Right lobe of liver (tissue), 4 donors: ENCODE measurements around the gene CSNK1A1.

Experiments
- CTCF ChIP-seq, 4 donors: fragments of 200-600 bp in 3 of 4; fragments of 450-650 bp in 1 of 4; IDR thresholded peaks; one replicate each; pipeline versions ENCODE4 v1.5.1 to v1.8.0; 2016 to 2022; ENCODE audit warnings: antibody characterized with exemption in 4 of 4, mild to moderate bottlenecking in 2 of 4
- POLR2A ChIP-seq: fragments of 450-650 bp; IDR thresholded peaks from one replicate; pipeline ENCODE4 v1.6.1; 2017; ENCODE audit warnings: antibody characterized with exemption, mild to moderate bottlenecking
- donor health status: DM: no; HTN: no; CAD: no.
- donor health status: DM: no; HTN: no; CAD: no.
- donor health status: DM: no; HTN: yes; CAD: no.

- TF ChIP-seq CTCF (IDR thresholded peaks at IDR 0.05): no peak
- TF ChIP-seq POLR2A: no peak
Measured at GRCh38 chr5:149572576-149573231, 21.5 kb upstream of the CSNK1A1 start.
